Measurements from ENCODE around the gene AASDH.

The AASDH gene

DNA sequence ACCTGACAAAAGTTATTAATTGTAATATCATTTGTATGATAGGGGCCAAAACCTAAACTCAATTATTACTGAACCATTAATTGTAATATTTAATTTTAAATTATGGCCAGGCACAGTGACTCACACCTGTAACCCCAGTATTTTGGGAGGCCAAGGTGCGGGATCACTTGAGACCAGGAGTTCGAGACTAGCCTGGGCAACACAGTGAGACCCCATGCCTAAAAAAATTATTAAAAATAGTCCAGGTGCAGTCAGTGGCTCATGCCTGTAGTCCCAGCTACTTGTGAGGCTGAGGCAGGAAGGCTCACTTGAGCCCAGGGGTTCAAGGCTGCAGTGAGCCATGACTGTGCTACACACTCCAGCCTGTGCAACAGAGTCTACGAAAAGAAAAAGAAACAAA lies 30.1 kb upstream of the AASDH start:
- Histone ChIP-seq H3K36me3 (ENCODE audit: control insufficient read depth, insufficient read depth, low read length) (peaks cover 11% of the 10 kb centered on the region), H3K27ac (ENCODE audit: low read depth, low read length) (no peak overlapping the region), H3K9ac (ENCODE audit: low read depth, low read length) (no peak overlapping the region), H3K27me3 (ENCODE audit: control insufficient read depth, insufficient read depth, low read length) (no peaks in the 10 kb centered on the region), H3K4me1 (ENCODE audit: control insufficient read depth, insufficient read depth, low read length) (peaks cover 8% of the 10 kb centered on the region; the same call in 1 of the 2 replicates), H3K4me3 (ENCODE audit: low read depth, low read length) (no peak overlapping the region), H3K9me3 (ENCODE audit: control insufficient read depth, insufficient read depth, low read length) (no peaks in the 10 kb centered on the region)

DNA sequence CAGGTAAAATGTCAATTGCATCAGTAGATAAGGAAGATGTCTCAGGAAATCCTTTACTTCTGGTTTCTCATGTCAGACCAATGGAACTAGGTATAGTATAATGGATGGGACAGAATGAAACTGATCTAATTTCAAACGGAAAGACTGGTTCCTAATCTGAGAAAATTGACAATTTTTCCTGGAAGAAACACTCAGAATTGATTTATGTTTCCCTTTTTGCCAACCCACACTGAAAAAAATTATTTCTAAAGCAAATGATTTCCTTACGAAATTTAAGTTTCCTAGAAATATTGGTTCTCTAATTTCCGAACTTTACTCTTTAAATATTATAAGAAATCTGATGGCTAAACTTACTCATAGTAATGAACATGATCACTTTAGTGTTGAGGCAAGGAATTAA lies 29.1 kb upstream of the AASDH start:
- no peak overlapping the region for H3K9ac ChIP-seq (ENCODE audit: low read depth, low read length)
- H3K27ac ChIP-seq (ENCODE audit: low read depth, low read length), result no peak overlapping the region
- peaks cover 7% of the 10 kb centered on the region for H3K36me3 ChIP-seq (ENCODE audit: control insufficient read depth, insufficient read depth, low read length)
- no peaks in the 10 kb centered on the region for H3K9me3 ChIP-seq (ENCODE audit: control insufficient read depth, insufficient read depth, low read length)
- H3K27me3 ChIP-seq (ENCODE audit: control insufficient read depth, insufficient read depth, low read length), result no peaks in the 10 kb centered on the region
- peaks cover 16% of the 10 kb centered on the region for H3K4me1 ChIP-seq (ENCODE audit: control insufficient read depth, insufficient read depth, low read length)
- H3K4me3 ChIP-seq (ENCODE audit: low read depth, low read length), result no peak overlapping the region

DNA sequence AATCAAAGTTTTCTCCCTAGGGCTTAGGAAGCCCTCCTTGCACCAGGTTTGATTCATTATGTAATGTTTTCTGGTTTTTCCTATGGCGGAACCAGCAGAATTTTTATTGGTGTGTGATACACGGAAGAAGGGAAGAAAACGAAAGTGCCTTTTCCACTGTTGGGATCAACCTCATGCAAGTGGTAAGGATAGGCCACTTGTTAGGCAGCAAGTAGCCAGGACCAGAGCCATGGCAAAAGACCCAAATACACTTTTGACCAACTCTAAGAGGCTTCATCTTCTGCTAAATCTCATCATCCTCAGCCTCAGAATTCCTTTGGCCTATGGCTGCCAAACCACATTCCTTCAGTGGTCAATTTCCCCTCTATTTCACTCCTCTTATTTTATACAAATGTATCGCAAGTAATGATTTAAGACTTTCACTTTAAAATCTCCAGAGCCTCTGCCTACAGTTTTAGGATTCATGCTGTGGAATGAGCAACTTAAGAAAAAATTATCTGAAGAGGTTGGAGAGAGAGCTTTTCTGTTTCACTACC lies 26.9 kb upstream of the AASDH start:
- Histone ChIP-seq H3K4me1 (ENCODE audit: control insufficient read depth, insufficient read depth, low read length) (peaks cover 36% of the 10 kb centered on the region), H3K36me3 (ENCODE audit: control insufficient read depth, insufficient read depth, low read length) (peaks cover 2% of the 10 kb centered on the region; the same call in 1 of the 2 replicates), H3K27ac (ENCODE audit: low read depth, low read length) (no peak overlapping the region), H3K27me3 (ENCODE audit: control insufficient read depth, insufficient read depth, low read length) (no peaks in the 10 kb centered on the region), H3K9me3 (ENCODE audit: control insufficient read depth, insufficient read depth, low read length) (no peaks in the 10 kb centered on the region), H3K9ac (ENCODE audit: low read depth, low read length) (no peak overlapping the region), H3K4me3 (ENCODE audit: low read depth, low read length) (no peak overlapping the region)

DNA sequence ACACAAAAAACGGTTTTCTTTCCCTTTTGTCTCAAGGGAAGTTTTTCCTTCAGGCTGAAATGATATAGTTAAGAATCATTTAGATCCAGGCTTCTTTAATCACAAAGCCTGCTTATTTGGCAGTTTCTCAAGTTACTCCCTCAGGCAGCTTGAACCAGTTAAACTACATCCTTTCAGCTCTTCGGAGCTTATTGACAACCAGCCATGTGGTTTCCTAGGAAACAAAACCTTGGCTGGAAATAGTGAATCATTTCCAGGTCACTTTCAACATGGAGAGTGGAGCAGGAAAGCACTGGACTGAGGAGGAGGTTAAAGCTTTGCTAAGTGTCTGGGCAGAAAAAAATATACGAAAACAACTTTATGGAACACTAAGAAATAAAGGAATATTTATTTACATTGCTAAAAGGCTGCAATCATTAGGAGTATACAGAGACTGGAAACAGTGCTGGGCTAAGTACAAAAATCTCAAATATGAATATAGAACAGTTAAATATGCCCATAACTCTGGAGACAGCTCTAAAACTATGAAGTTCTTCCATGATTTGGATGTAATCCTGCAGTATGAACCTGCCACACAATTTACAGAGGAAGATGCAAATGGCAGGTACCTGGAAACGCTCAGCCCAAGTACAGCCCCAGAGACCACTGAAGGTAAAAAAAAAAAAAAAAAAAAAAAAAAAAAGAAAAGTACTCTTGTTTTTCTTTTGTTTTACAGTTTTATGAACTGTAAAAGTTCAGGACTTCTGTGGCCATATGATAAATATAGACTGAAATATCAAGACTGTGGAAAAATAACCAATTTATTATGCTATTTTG lies 23.2 kb upstream of the AASDH start:
- Histone ChIP-seq H3K27me3 (ENCODE audit: control insufficient read depth, insufficient read depth, low read length) (no peaks in the 10 kb centered on the region), H3K4me3 (ENCODE audit: low read depth, low read length) (peak overlapping the region; percentile 37), H3K4me1 (ENCODE audit: control insufficient read depth, insufficient read depth, low read length) (peaks cover 42% of the 10 kb centered on the region), H3K9ac (ENCODE audit: low read depth, low read length) (peak overlapping the region; percentile 60; the same call in 1 of the 2 replicates), H3K9me3 (ENCODE audit: control insufficient read depth, insufficient read depth, low read length) (no peaks in the 10 kb centered on the region), H3K36me3 (ENCODE audit: control insufficient read depth, insufficient read depth, low read length) (peaks cover 23% of the 10 kb centered on the region), H3K27ac (ENCODE audit: low read depth, low read length) (peak overlapping the region; percentile 91)

DNA sequence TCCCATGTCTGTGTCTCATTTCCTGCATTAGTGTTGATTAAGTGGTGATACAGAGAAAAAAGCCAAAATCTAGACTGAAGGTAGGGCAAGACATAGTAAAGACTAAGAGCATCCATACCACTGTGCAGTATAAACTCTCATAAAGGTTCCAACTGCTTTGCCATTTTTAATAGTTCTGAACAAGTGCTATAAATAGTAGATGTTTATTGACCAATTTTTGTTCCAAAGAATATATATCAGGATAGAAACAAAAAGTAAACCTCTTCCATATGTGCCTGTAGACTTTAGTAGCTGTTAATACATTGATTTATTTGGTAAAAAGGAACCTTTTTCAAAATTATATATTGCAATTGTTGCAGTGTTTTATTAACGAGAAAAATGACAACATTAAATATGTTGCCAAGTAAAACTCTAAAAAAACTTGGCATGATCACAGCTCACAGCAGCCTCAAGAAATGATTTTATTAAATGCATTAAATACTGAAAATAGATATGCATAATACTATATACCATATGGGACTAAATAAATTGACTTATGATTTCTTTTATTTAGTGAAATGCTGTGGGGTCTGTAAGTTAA lies 22.3 kb upstream of the AASDH start:
- Histone ChIP-seq H3K4me3 (ENCODE audit: low read depth, low read length) (no peak overlapping the region), H3K9me3 (ENCODE audit: control insufficient read depth, insufficient read depth, low read length) (no peaks in the 10 kb centered on the region), H3K27ac (ENCODE audit: low read depth, low read length) (peak overlapping the region; percentile 91), H3K36me3 (ENCODE audit: control insufficient read depth, insufficient read depth, low read length) (peaks cover 32% of the 10 kb centered on the region), H3K9ac (ENCODE audit: low read depth, low read length) (no peak overlapping the region), H3K27me3 (ENCODE audit: control insufficient read depth, insufficient read depth, low read length) (no peaks in the 10 kb centered on the region), H3K4me1 (ENCODE audit: control insufficient read depth, insufficient read depth, low read length) (peaks cover 40% of the 10 kb centered on the region)

DNA sequence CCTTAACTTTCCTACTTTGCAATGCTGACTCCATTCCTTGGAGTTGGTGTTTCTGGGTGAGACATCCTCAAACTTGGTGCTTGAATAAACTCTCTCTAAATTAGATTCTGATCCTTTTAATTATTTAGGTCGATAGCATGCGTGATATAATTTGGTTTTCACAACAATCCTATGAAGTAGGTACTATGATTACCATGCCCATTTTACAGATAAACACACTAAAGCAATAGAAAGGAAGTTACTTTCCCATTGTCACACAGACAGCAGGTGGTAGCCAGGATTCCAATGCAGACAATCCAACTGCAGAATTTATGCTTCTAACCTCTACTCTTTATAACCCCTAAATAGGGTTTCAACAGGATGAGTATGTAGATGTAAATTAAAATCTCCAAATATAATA lies 21.7 kb upstream of the AASDH start:
- no peaks in the 10 kb centered on the region for H3K9me3 ChIP-seq (ENCODE audit: control insufficient read depth, insufficient read depth, low read length)
- no peaks in the 10 kb centered on the region for H3K27me3 ChIP-seq (ENCODE audit: control insufficient read depth, insufficient read depth, low read length)
- H3K27ac ChIP-seq (ENCODE audit: low read depth, low read length), result no peak overlapping the region
- H3K36me3 ChIP-seq (ENCODE audit: control insufficient read depth, insufficient read depth, low read length), result peaks cover 38% of the 10 kb centered on the region
- peaks cover 34% of the 10 kb centered on the region for H3K4me1 ChIP-seq (ENCODE audit: control insufficient read depth, insufficient read depth, low read length)
- no peak overlapping the region for H3K9ac ChIP-seq (ENCODE audit: low read depth, low read length)
- H3K4me3 ChIP-seq (ENCODE audit: low read depth, low read length), result no peak overlapping the region

DNA sequence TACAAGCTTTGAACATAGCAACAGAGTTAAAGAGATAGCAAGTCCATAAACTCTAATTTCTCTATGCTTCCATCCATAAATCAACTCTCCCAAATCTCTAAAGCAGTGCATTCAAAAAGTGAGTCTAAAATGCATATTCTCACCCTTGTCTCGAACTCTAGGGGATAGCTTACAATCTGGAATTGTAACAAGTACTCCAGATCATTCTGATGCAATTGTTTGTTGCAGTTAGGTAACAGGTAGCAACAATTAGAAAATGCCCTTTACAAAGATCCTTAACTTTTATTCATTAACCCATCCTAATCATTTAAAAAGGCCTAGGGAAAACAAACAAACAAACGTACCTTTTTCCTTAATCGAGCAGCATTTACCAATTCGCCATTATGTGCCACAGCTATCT lies 18.9 kb upstream of the AASDH start:
- Histone ChIP-seq H3K36me3 (ENCODE audit: control insufficient read depth, insufficient read depth, low read length) (peaks cover 64% of the 10 kb centered on the region), H3K9ac (ENCODE audit: low read depth, low read length) (no peak overlapping the region), H3K4me1 (ENCODE audit: control insufficient read depth, insufficient read depth, low read length) (peaks cover 32% of the 10 kb centered on the region), H3K27ac (ENCODE audit: low read depth, low read length) (no peak overlapping the region), H3K4me3 (ENCODE audit: low read depth, low read length) (no peak overlapping the region), H3K9me3 (ENCODE audit: control insufficient read depth, insufficient read depth, low read length) (no peaks in the 10 kb centered on the region), H3K27me3 (ENCODE audit: control insufficient read depth, insufficient read depth, low read length) (no peaks in the 10 kb centered on the region)

DNA sequence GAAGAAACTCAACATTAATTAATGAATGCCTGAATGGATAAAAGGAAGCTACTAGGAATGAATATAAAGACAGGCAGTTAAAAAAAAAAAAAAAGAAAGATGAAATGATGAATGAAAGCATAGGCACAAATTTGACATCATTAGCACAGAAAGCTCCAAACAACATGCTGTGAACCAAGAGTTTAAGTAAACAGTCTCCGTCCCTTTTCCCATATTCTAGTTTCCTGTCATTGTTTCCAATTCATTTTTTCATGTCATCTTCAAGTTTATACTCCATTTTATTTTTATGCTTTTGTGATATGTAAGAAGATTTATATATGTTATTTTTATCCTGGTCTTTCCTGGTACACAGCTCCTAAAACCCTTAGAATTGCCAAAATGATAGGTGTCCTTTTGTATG lies 17.7 kb upstream of the AASDH start:
- H3K36me3 ChIP-seq (ENCODE audit: control insufficient read depth, insufficient read depth, low read length), result peaks cover 73% of the 10 kb centered on the region
- no peak overlapping the region for H3K27ac ChIP-seq (ENCODE audit: low read depth, low read length)
- no peak overlapping the region for H3K4me3 ChIP-seq (ENCODE audit: low read depth, low read length)
- no peaks in the 10 kb centered on the region for H3K27me3 ChIP-seq (ENCODE audit: control insufficient read depth, insufficient read depth, low read length)
- peaks cover 33% of the 10 kb centered on the region for H3K4me1 ChIP-seq (ENCODE audit: control insufficient read depth, insufficient read depth, low read length)
- no peaks in the 10 kb centered on the region for H3K9me3 ChIP-seq (ENCODE audit: control insufficient read depth, insufficient read depth, low read length)
- no peak overlapping the region for H3K9ac ChIP-seq (ENCODE audit: low read depth, low read length)

DNA sequence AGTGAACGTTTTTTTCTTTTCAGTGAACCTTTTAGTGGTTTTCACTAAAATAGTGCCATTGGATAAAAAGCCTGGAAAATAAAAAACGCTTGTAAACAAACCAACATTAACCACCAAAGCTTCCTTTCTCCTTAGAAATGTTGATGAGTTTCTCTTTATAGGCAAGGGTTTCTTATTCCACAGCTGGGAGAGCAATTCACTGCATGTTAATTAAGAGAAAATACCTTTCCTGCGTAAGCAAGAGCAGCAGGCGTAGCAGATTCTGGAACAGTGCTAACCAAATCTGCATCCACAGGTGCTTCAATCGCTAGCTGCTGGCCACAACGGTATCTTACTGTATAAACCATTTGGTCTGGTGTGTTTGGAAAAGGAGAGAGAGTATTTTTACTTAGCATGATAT lies 13.3 kb upstream of the AASDH start:
- H3K4me3 ChIP-seq (ENCODE audit: low read depth, low read length), result peak overlapping the region; percentile 36; the same call in 1 of the 2 replicates
- H3K36me3 ChIP-seq (ENCODE audit: control insufficient read depth, insufficient read depth, low read length), result peaks cover 95% of the 10 kb centered on the region
- H3K27me3 ChIP-seq (ENCODE audit: control insufficient read depth, insufficient read depth, low read length), result no peaks in the 10 kb centered on the region
- peak overlapping the region; percentile 71 for H3K27ac ChIP-seq (ENCODE audit: low read depth, low read length)
- H3K9me3 ChIP-seq (ENCODE audit: control insufficient read depth, insufficient read depth, low read length), result no peaks in the 10 kb centered on the region
- no peak overlapping the region for H3K9ac ChIP-seq (ENCODE audit: low read depth, low read length)
- H3K4me1 ChIP-seq (ENCODE audit: control insufficient read depth, insufficient read depth, low read length), result peaks cover 23% of the 10 kb centered on the region

DNA sequence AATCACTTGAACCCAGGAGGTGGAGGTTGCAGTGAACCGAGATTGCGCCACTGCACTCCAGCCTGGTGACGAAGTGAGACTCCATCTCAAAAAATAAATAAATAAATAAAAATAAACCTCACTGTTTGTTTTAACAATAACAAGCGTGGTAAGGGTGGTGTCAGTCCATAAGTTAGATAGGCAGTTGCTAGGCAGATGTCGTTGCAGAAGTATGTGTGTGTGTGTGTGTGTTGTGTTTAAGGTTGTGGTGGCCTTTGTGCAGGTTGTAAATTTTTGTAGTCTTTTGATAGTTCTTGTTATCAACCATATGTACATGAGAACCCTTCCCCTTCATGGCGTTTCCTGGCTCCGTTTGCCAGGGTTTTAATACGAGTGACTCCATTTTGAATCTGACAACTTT lies 4.0 kb upstream of the AASDH start:
- no peak overlapping the region for H3K4me3 ChIP-seq (ENCODE audit: low read depth, low read length)
- no peaks in the 10 kb centered on the region for H3K27me3 ChIP-seq (ENCODE audit: control insufficient read depth, insufficient read depth, low read length)
- H3K4me1 ChIP-seq (ENCODE audit: control insufficient read depth, insufficient read depth, low read length), result peaks cover 8% of the 10 kb centered on the region; the same call in 1 of the 2 replicates
- H3K9me3 ChIP-seq (ENCODE audit: control insufficient read depth, insufficient read depth, low read length), result no peaks in the 10 kb centered on the region
- no peak overlapping the region for H3K9ac ChIP-seq (ENCODE audit: low read depth, low read length)
- peaks cover 44% of the 10 kb centered on the region for H3K36me3 ChIP-seq (ENCODE audit: control insufficient read depth, insufficient read depth, low read length)
- H3K27ac ChIP-seq (ENCODE audit: low read depth, low read length), result no peak overlapping the region

DNA sequence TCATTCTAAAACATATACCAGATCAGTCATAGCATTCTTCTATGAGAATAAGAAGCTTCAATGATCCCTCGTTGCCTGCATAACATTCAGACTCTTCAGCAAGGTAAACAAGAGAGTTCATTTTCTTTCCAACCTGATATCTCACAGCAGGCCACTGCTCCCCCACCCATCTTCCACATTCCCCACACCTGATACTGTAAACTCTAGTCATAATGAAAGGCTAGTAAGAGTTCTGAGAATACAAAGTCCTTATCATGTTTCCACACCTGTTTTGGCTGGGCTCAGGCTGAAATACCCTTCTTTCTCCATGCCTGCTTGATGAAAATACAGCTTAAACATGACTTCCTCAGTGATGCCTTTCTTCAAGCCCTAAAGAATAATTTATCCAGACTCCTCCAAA lies 2.3 kb upstream of the AASDH start:
- Histone ChIP-seq H3K27me3 (ENCODE audit: control insufficient read depth, insufficient read depth, low read length) (no peaks in the 10 kb centered on the region), H3K4me3 (ENCODE audit: low read depth, low read length) (no peak overlapping the region), H3K36me3 (ENCODE audit: control insufficient read depth, insufficient read depth, low read length) (peaks cover 27% of the 10 kb centered on the region), H3K4me1 (ENCODE audit: control insufficient read depth, insufficient read depth, low read length) (peaks cover 8% of the 10 kb centered on the region; the same call in 1 of the 2 replicates), H3K9ac (ENCODE audit: low read depth, low read length) (no peak overlapping the region), H3K27ac (ENCODE audit: low read depth, low read length) (no peak overlapping the region), H3K9me3 (ENCODE audit: control insufficient read depth, insufficient read depth, low read length) (no peaks in the 10 kb centered on the region)
